Measurements from ENCODE around the gene C18orf63. TPM values are rescaled to one million over a fixed set of nuclear protein-coding genes. Genes with fewer than 3 reads are reported as not detected.
"Not testable (repeated sequence)": the region's sequence is repeated elsewhere in the genome, so short reads cannot be mapped to it uniquely, and the experiment has no call there.

Gene C18orf63
- total RNA-seq, 1 donor from 2014 or later, result not detected

- DNase-seq, result no peak
These were observed 29.4 kb upstream of the C18orf63 start for GRCh38 chr18:74286106-74286855.

GRCh38 chr18:74286856-74287255 is 28.8 kb upstream of the C18orf63 start:
- DNase-seq, result no peak

- no peak for DNase-seq
These were observed 27.6 kb upstream of the C18orf63 start for GRCh38 chr18:74288041-74288440.

DNA sequence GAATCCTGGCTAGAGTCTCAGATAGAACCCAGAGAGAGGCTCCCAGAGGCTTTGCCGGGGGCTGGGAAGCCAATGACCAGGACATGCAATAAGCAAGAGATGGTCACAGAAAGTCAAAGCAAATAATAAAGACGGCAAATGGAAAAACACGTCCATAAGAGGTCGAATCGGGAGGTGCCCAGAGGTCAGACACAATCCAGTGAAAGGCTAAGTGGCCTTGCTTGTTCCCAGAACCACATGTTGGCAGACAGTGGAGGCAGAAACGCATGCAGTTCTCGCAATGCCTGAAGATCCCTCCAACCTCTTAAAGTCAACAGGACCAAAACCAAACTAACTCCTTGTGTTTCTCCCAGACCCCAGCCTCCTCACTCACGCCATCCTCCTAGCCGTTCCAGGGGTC is 26.9 kb upstream of the C18orf63 start:
- no peak for DNase-seq

DNA sequence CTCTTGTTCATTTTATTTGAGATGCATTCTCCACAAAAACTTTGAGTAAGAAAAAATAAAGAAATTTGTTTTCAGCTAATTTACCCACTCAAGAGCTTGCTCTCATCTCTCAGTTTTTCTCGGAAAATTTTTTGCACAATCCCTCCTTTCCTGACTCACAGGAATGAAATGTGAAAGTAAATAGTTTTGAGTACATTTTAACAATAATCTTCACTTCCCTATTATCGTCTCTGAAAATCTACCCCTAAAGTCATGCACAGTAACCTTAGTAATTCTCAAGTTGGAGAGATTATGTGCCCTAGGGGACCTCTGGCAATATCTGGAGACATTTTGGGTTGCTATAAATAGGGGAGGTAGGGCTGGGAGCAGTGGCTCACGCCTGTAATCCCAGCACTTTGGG is 26.5 kb upstream of the C18orf63 start:
- no peak for DNase-seq

DNA sequence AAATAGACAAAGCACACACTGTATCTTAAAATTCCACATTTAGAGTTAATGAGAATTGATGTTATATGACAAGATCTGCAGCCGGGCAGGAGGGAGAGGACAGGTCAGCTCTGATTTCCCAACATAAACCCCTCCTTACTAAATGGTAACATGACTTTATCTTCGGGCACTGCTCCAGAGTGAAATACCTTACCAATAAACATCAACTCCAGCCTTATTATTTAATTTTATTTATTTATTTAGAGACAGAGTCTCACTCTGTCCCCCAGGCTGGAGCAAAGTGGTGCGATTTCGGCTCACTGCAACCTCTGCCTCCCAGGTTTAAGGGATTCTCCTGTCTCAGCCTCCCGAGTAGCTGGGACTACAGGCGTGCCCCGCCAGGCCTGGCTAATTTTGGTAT is 25.6 kb upstream of the C18orf63 start:
- DNase-seq, result no peak

GRCh38 chr18:74290794-74291471 is 24.7 kb upstream of the C18orf63 start:
- DNase-seq, result no peak

GRCh38 chr18:74291472-74291770 is 24.2 kb upstream of the C18orf63 start:
- DNase-seq, result no peak

DNA sequence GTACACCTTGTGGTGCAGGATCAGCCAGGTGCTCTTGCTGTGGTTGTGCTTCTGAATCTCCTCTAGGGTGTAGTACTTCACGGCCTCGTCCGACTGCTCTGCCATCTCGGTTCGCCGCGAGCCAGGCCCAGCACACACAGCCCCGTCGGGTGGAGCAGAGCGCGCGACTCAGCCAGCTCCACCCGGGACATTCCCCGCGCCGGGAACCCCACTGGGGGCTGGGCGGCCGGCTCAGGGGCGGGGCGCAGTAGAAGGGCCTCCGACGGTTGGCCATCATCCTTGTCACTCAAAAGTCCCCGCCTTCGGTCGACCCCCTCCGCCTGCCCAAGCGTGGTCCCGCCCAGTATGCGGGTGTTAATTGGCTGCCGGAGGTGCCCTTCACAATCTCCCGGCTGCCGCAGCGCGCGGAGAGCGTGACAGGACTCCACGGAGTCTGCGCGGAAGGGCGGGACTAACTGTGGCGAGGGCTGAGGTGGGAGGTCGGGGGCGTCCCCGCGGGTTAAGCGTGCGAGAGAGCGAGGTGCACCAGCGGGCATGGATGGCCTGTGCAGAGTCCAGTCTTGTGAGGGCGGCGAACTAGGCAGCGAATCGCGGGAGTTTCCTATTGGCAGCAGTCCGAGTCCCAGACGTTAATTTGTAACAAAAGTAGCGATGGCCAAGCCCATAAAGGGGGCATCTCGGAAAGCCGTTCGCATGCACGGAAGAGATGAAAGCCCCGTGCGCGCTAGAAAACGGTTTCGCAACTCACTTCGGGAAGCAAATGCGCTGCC is 23.7 kb upstream of the C18orf63 start, which contains the start of gene CYB5A:
CYB5A (minus strand) TSS at position 193 of the 770 bp plus-strand sequence; CDS start at position 105, 88 bp downstream.
- peak; percentile 97 for DNase-seq

DNA sequence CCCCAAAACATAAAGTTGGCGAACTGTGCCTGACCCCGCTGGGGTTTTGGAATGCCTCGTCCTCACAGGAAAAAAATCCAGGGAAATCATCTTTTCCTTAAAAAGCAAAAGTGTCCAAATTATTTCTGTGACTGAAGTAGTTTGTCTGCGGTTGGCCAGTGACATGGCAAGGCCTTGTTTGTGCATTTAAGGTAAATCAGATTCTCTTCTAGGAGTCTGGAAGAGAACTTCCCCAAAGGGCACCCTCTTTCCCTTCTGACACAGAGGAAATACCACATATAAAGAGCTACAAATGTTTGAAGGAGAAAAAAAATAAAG is 23.1 kb upstream of the C18orf63 start:
- DNase-seq, result no peak

DNA sequence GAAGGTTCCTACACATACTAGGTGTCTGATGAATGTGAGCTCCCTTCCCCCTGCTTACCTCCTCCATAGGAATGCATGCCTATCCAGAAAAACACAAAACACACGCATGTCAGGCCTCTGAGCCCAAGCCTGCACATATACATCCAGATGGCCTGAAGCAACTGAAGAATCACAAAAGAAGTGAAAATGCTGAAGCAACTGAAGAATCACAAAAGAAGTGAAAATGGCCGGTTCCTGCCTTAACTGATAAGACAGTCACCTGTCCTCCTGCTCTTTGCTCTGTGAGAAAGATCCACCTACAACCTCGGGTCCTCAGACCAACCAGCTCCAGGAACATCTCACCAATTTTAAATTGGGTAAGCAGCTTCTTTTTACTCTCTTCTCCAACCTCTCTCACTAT is 22.7 kb upstream of the C18orf63 start:
- not testable (repeated sequence) for DNase-seq

- no peak for DNase-seq
These were observed 21.1 kb upstream of the C18orf63 start for GRCh38 chr18:74294526-74294925.

DNA sequence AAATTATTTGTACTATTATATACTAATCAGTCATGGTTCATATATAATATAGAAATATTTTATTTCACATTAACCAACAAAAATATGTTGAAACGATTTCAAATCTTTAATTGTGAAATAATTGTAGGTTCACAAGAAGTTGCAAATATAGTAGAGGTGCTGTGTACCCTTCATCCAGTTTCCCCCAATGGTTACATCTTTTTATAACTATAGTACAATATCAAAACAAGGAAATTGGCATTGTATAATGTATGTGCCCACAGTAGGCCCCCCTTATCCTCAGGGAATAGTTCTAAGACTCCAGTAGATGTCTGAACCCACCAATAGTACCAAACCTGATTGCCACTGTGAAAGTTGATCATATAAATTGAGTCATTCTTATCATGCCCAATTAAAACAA is 16.5 kb upstream of the C18orf63 start:
- DNase-seq, result no peak

- no peak for DNase-seq
These were observed 15.9 kb upstream of the C18orf63 start for GRCh38 chr18:74299746-74300145.

- no peak for DNase-seq
These were observed 12.3 kb upstream of the C18orf63 start for GRCh38 chr18:74303306-74303705.

GRCh38 chr18:74303936-74304335 is 11.7 kb upstream of the C18orf63 start:
- DNase-seq, result no peak

DNA sequence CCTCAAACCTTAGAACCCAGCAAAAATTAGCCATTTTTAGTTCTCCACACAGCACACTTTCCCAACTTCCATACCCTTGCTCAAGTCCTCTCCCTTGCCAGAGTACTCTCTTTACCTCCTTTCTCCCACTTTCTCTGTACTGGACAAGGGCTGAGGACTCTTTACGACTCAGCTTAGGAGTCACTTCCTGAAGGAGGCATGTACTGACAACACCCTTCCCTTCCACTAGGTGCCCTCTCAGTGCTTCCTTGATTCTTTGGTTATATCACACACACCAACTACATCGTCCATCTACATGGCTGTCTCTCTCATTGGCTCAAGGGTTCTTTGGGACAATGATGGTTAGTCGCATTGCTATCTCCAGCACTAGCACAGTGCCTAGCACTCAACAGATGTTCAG is 5.2 kb upstream of the C18orf63 start:
- no peak for DNase-seq

GRCh38 chr18:74311000-74311399 is 4.6 kb upstream of the C18orf63 start:
- DNase-seq, result no peak

- no peak for DNase-seq
These were observed 728 bp upstream of the C18orf63 start for GRCh38 chr18:74314759-74315463.

- no peak for DNase-seq
These were observed 875 bp downstream of the C18orf63 start for GRCh38 chr18:74316257-74317170.

- DNase-seq, result no peak
These were observed 10.6 kb downstream of the C18orf63 start for GRCh38 chr18:74326231-74326630.

GRCh38 chr18:74326791-74327190 is 11.2 kb downstream of the C18orf63 start:
- not testable (repeated sequence) for DNase-seq
